ENCODE measurements around the gene SRGAP2. TPM values are rescaled to one million over a fixed set of nuclear protein-coding genes. Genes with fewer than 3 reads are reported as not detected.
"Not testable (repeated sequence)": the region's sequence is repeated elsewhere in the genome, so short reads cannot be mapped to it uniquely, and the experiment has no call there.

Gene SRGAP2
- total and polyA plus RNA-seq, 2 of the 4 experiments (the other 2 are of a cell fraction) = 20.7 to 33.3 TPM

- H3K79me1 ChIP-seq (ENCODE audit: low read depth in 1 of 2, low read length in 2 of 2); H3K27ac ChIP-seq (ENCODE audit: insufficient read depth, low read length); BruUV-seq (replicated peaks); POLR2A ChIA-PET (ENCODE audit: unreplicated experiment); H3K14ac ChIP-seq (replicated peaks; ENCODE audit: low read depth, low read length); dilution Hi-C loops (cut with HindIII; ENCODE audit: low sequenced_read_pairs, unreplicated experiment); H3K9me3 ChIP-seq (ENCODE audit: control insufficient read depth, insufficient read depth, low read length); ATAC-seq (ENCODE audit: low read depth); H4K8ac ChIP-seq (ENCODE audit: low read depth in 2 of 2, low read length in 2 of 2); in situ Hi-C loops (cut with MboI; ENCODE audit: low sequenced_read_pairs); H3K56ac ChIP-seq (ENCODE audit: extremely low read depth, insufficient read depth, low read length); H2AFZ ChIP-seq (replicated peaks; ENCODE audit: low read length, poor library complexity); H3K4me2 ChIP-seq (ENCODE audit: low read depth, low read length); H2AK5ac ChIP-seq (ENCODE audit: low read depth, low read length); H2AK9ac ChIP-seq (replicated peaks; ENCODE audit: low read depth, low read length, poor library complexity); H2BK20ac ChIP-seq (ENCODE audit: low read depth, low read length); H4K91ac ChIP-seq (ENCODE audit: insufficient read depth, low read depth, low read length); H3K9ac ChIP-seq (ENCODE audit: low read depth, low read length); H2BK5ac ChIP-seq (ENCODE audit: low read depth, low read length, poor library complexity, severe bottlenecking); H3K4ac ChIP-seq (ENCODE audit: low read depth, low read length); H3K4me3 ChIP-seq (ENCODE audit: insufficient read depth, low read depth, low read length); H2BK120ac ChIP-seq (ENCODE audit: low read depth, low read length); H4K5ac ChIP-seq (ENCODE audit: low read depth, low read length); DNase-seq; H3K36me3 ChIP-seq (ENCODE audit: control insufficient read depth, insufficient read depth, low read length); H3K27me3 ChIP-seq (ENCODE audit: control insufficient read depth, insufficient read depth, low read length); H3K4me1 ChIP-seq (ENCODE audit: control insufficient read depth, insufficient read depth, low read length); H4K20me1 ChIP-seq (ENCODE audit: insufficient read depth, low read length); intact Hi-C loops (cut with micrococcal nuclease); H2BK15ac ChIP-seq (ENCODE audit: low read depth, low read length); H3K23ac ChIP-seq (ENCODE audit: low read depth, low read length); CTCF ChIA-PET; H3K9me1 ChIP-seq (ENCODE audit: insufficient read depth, low read length); H3K18ac ChIP-seq (ENCODE audit: low read depth, low read length): not testable (repeated sequence)
- WGBS, 2 experiments (ENCODE audit: extremely low coverage in 2 of 2, insufficient read length in 1 of 2) = no CpG with 5 or more reads among the region's 4 CpGs
These were observed 18.2 kb downstream of the SRGAP2 start for GRCh38 chr1:206221585-206221984.

- H2BK120ac ChIP-seq (ENCODE audit: low read depth, low read length); H2BK5ac ChIP-seq (ENCODE audit: low read depth, low read length, poor library complexity, severe bottlenecking); ATAC-seq (ENCODE audit: low read depth); H4K8ac ChIP-seq (ENCODE audit: low read depth in 2 of 2, low read length in 2 of 2); H2BK20ac ChIP-seq (ENCODE audit: low read depth, low read length); H3K14ac ChIP-seq (replicated peaks; ENCODE audit: low read depth, low read length); H3K23ac ChIP-seq (ENCODE audit: low read depth, low read length); H3K9me3 ChIP-seq (ENCODE audit: control insufficient read depth, insufficient read depth, low read length); H4K91ac ChIP-seq (ENCODE audit: insufficient read depth, low read depth, low read length); H4K20me1 ChIP-seq (ENCODE audit: insufficient read depth, low read length); BruUV-seq (replicated peaks); intact Hi-C loops (cut with micrococcal nuclease); H3K4me3 ChIP-seq (ENCODE audit: insufficient read depth, low read depth, low read length); H2AK9ac ChIP-seq (replicated peaks; ENCODE audit: low read depth, low read length, poor library complexity); H3K79me1 ChIP-seq (ENCODE audit: low read depth in 1 of 2, low read length in 2 of 2); H3K18ac ChIP-seq (ENCODE audit: low read depth, low read length); H3K36me3 ChIP-seq (ENCODE audit: control insufficient read depth, insufficient read depth, low read length); H3K27me3 ChIP-seq (ENCODE audit: control insufficient read depth, insufficient read depth, low read length); H3K4me1 ChIP-seq (ENCODE audit: control insufficient read depth, insufficient read depth, low read length); H2AFZ ChIP-seq (replicated peaks; ENCODE audit: low read length, poor library complexity); H3K4me2 ChIP-seq (ENCODE audit: low read depth, low read length); H3K56ac ChIP-seq (ENCODE audit: extremely low read depth, insufficient read depth, low read length); H2AK5ac ChIP-seq (ENCODE audit: low read depth, low read length); POLR2A ChIA-PET (ENCODE audit: unreplicated experiment); H3K9ac ChIP-seq (ENCODE audit: low read depth, low read length); DNase-seq; H3K27ac ChIP-seq (ENCODE audit: insufficient read depth, low read length); H4K5ac ChIP-seq (ENCODE audit: low read depth, low read length); dilution Hi-C loops (cut with HindIII; ENCODE audit: low sequenced_read_pairs, unreplicated experiment); H2BK15ac ChIP-seq (ENCODE audit: low read depth, low read length); H3K4ac ChIP-seq (ENCODE audit: low read depth, low read length); H3K9me1 ChIP-seq (ENCODE audit: insufficient read depth, low read length); in situ Hi-C loops (cut with MboI; ENCODE audit: low sequenced_read_pairs); CTCF ChIA-PET: not testable (repeated sequence)
- no CpG with 5 or more reads among the region's 6 CpGs for WGBS, 2 experiments (ENCODE audit: extremely low coverage in 2 of 2, insufficient read length in 1 of 2)
These were observed 20.9 kb downstream of the SRGAP2 start for GRCh38 chr1:206224190-206224776.

Measured in IMR-90 (cell line).